ENCODE results near the gene RIC8A. TPM values are rescaled to one million over a fixed set of nuclear protein-coding genes. Genes with fewer than 3 reads are reported as not detected.

The RIC8A gene
- polyA plus RNA-seq, 1 of the 3 experiments (the other 2 are of a cell fraction): 115 TPM

GRCh38 chr11:197741-198235 lies 9.7 kb upstream of the RIC8A start:
- TF ChIP-seq SIN3A (IDR thresholded peaks at IDR 0.05; ENCODE audit: borderline replicate concordance, low read depth, low read length): no peak
- TF ChIP-seq POLR2AphosphoS5 (IDR thresholded peaks at IDR 0.05; ENCODE audit: low read depth, low read length): no peak
- no peak for TF ChIP-seq EP300 (IDR thresholded peaks at IDR 0.05; ENCODE audit: borderline replicate concordance in 1 of 2, low read depth in 1 of 2, low read length in 1 of 2)
- no peak for TF ChIP-seq MXI1 (IDR thresholded peaks at IDR 0.05; ENCODE audit: low read depth, low read length)
- TF ChIP-seq NRF1 (IDR thresholded peaks at IDR 0.05; ENCODE audit: low read depth, low read length): no peak
- no peak for TF ChIP-seq GABPA (IDR thresholded peaks at IDR 0.05; ENCODE audit: low read depth)
- TF ChIP-seq RCOR1 (IDR thresholded peaks at IDR 0.05; ENCODE audit: low read length): no peak
- TF ChIP-seq YY1 (IDR thresholded peaks at IDR 0.05; ENCODE audit: low read depth): no peak
- H3K4me2 ChIP-seq: no peak overlapping the region
- H3K9me3 ChIP-seq: no peaks in the 10 kb centered on the region
- H3K27me3 ChIP-seq (ENCODE audit: insufficient read depth): no peaks in the 10 kb centered on the region
- CTCF ChIA-PET: interaction anchor here (1.0 to 1.2 kb wide), 3 partner anchors 31 to 321 kb away, joined by 3 to 5 read pairs (median 3); no protein-coding TSS in a partner anchor
- H3K36me3 ChIP-seq (replicated peaks in 1 of 2; ENCODE audit: control insufficient read depth in 1 of 2, insufficient read depth in 2 of 2, low read length in 1 of 2): peaks cover 8 to 9% of the 10 kb centered on the region in 2 experiments
- peaks cover 4% of the 10 kb centered on the region; the same call in 1 of the 2 replicates for H4K20me1 ChIP-seq (ENCODE audit: insufficient read depth)
- no peaks in the 10 kb centered on the region for H3K79me2 ChIP-seq (ENCODE audit: insufficient read depth)
- H3K9me2 ChIP-seq: no peaks in the 10 kb centered on the region
- no peaks in the 10 kb centered on the region for H3K4me1 ChIP-seq (ENCODE audit: control insufficient read depth in 1 of 2, insufficient read depth in 2 of 2, low read depth in 1 of 2, low read length in 1 of 2)
- H3K9ac ChIP-seq: no peak overlapping the region
- 75% methylated on average over 5 of the region's 9 CpGs for WGBS (ENCODE audit: low lambda C conversion rate)
- no peak overlapping the region for H3K27ac ChIP-seq (ENCODE audit: low read depth in 2 of 2, low read length in 1 of 2)
- no peaks in the 10 kb centered on the region for H3F3A ChIP-seq (replicated peaks; ENCODE audit: insufficient read depth)
- DNase-seq: no peak
- H2AFZ ChIP-seq (ENCODE audit: low read depth): no peak overlapping the region
- POLR2A ChIA-PET: no interaction called here
- no peak overlapping the region for H3K4me3 ChIP-seq (ENCODE audit: low read depth in 2 of 2, low read length in 1 of 2)

GRCh38 chr11:198236-198806 lies 9.2 kb upstream of the RIC8A start:
- peaks cover under 1% of the 10 kb centered on the region; the same call in 1 of the 2 replicates for H3K79me2 ChIP-seq (ENCODE audit: insufficient read depth)
- H3F3A ChIP-seq (replicated peaks; ENCODE audit: insufficient read depth): no peaks in the 10 kb centered on the region
- H3K36me3 ChIP-seq (replicated peaks in 1 of 2; ENCODE audit: control insufficient read depth in 1 of 2, insufficient read depth in 2 of 2, low read length in 1 of 2): peaks cover 8 to 13% of the 10 kb centered on the region in 2 experiments
- ChIA-PET CTCF (interaction anchor here (1.2 kb wide), 2 partner anchors 52 to 321 kb away, joined by 3 to 5 read pairs; no protein-coding TSS in a partner anchor), POLR2A (no interaction called here)
- no peak for DNase-seq
- no peaks in the 10 kb centered on the region for H3K4me1 ChIP-seq (ENCODE audit: control insufficient read depth in 1 of 2, insufficient read depth in 2 of 2, low read depth in 1 of 2, low read length in 1 of 2)
- H3K9me2 ChIP-seq: no peaks in the 10 kb centered on the region
- H2AFZ ChIP-seq (ENCODE audit: low read depth): no peak overlapping the region
- WGBS (ENCODE audit: low lambda C conversion rate): 81% methylated on average over 13 of the region's 21 CpGs
- H3K27me3 ChIP-seq (ENCODE audit: insufficient read depth): no peaks in the 10 kb centered on the region
- H3K4me2 ChIP-seq: no peak overlapping the region
- no peak overlapping the region for H3K9ac ChIP-seq
- no peak overlapping the region for H3K27ac ChIP-seq (ENCODE audit: low read depth in 2 of 2, low read length in 1 of 2)
- H3K9me3 ChIP-seq: no peaks in the 10 kb centered on the region
- H4K20me1 ChIP-seq (ENCODE audit: insufficient read depth): peaks cover 9% of the 10 kb centered on the region
- no peak overlapping the region for H3K4me3 ChIP-seq (ENCODE audit: low read depth in 2 of 2, low read length in 1 of 2)
- TF ChIP-seq USF1 (IDR thresholded peaks at IDR 0.05; ENCODE audit: borderline replicate concordance, low read depth): no peak
- TF ChIP-seq FOSL2 (IDR thresholded peaks at IDR 0.05; ENCODE audit: borderline replicate concordance, low read depth): no peak
- TF ChIP-seq RXRA (IDR thresholded peaks at IDR 0.05; ENCODE audit: borderline replicate concordance, low read depth): no peak
- TF ChIP-seq RAD21 (IDR thresholded peaks at IDR 0.05; ENCODE audit: low read length): no peak
- no peak for TF ChIP-seq TCF12 (IDR thresholded peaks at IDR 0.05)
- no peak for TF ChIP-seq TAF1 (IDR thresholded peaks at IDR 0.05; ENCODE audit: borderline replicate concordance, low read depth, low read length)
- no peak for TF ChIP-seq ZBTB33 (IDR thresholded peaks at IDR 0.05; ENCODE audit: borderline replicate concordance, low read depth)
- TF ChIP-seq PBX3 (IDR thresholded peaks at IDR 0.05): no peak
- no peak for TF ChIP-seq MXI1 (IDR thresholded peaks at IDR 0.05; ENCODE audit: low read depth, low read length)
- no peak for TF ChIP-seq REST (IDR thresholded peaks at IDR 0.05; ENCODE audit: low read depth, low read length)
- no peak for TF ChIP-seq FOXJ3 (CRISPR knock-in tag; IDR thresholded peaks at IDR 0.05)
- no peak for TF ChIP-seq GABPA (IDR thresholded peaks at IDR 0.05; ENCODE audit: low read depth)
- no peak for TF ChIP-seq USF2 (IDR thresholded peaks at IDR 0.05; ENCODE audit: borderline replicate concordance, low read depth, low read length)
